Tibial nerve (tissue), 4 donors: Measurements from ENCODE around the gene SV2B.

Experiments used
- EP300 ChIP-seq, 2 donors: sonication (generic); formaldehyde crosslinking; IDR thresholded peaks; one replicate each; pipeline ENCODE4 v1.6.1; 2017; ENCODE audit warnings: antibody characterized with exemption in 2 of 2, mild to moderate bottlenecking in 1 of 2
- POLR2A ChIP-seq, 2 donors: fragments of 450-650 bp; IDR thresholded peaks; one replicate each; pipeline ENCODE4 v1.6.1; 2017; ENCODE audit warnings: antibody characterized with exemption in 2 of 2, mild to moderate bottlenecking in 2 of 2, moderate library complexity in 2 of 2
- TF ChIP-seq, protein P1 (sequence below), 5 experiments: fragments of 200-600 bp in 3 of 5; fragments of 450-650 bp in 2 of 5; sonication (generic) in 3 of 5; IDR thresholded peaks; one replicate each; pipeline ENCODE4 v1.5.1; 2016 to 2019; ENCODE audit warnings: antibody characterized with exemption in 5 of 5, mild to moderate bottlenecking in 3 of 5, moderate library complexity in 2 of 5

DNA sequence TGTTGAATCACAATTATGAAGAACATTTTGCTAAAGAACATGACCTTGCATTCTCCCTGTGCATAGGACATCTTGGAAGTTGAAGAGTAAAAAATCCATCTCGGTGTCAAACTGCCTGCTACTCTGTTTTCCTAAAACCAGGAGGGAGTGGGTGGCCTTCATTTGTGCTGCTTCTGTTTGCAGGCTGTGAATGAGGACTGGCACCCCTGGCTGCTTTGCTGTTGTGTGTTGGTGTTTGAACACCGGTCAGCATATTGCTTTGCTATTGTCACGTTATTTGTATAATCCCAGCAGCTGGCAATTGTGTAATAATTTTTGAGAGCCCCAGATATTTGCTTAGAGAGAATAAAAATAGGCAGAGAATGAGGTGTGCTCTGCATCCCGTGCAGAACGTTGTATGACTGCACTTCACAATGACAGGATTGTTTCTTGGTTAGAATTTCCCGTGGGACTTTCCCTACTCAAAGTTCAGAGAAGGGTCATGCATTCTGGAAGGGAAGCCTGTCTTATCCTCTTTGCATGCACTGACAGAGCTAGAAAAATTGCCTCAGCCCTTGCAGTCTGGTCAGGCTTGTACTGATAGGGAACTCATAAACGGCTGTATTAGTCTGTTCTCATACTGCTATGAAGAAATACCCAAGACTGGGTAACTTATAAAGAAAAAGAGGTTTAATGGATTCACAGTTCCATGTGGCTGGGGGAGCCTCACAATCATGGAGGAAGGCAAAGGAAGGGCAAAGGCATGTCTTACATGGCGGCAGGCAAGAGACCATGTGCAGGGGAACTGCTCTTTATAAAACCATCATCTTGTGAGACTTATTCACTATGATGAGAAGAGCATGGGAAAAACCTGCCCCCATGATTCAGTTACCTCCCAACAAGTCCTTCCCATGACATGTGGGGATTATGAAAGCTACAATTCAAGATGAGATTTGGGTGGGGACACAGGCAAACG, 16.3 kb downstream of the SV2B start:
- TF ChIP-seq, protein P1, sequence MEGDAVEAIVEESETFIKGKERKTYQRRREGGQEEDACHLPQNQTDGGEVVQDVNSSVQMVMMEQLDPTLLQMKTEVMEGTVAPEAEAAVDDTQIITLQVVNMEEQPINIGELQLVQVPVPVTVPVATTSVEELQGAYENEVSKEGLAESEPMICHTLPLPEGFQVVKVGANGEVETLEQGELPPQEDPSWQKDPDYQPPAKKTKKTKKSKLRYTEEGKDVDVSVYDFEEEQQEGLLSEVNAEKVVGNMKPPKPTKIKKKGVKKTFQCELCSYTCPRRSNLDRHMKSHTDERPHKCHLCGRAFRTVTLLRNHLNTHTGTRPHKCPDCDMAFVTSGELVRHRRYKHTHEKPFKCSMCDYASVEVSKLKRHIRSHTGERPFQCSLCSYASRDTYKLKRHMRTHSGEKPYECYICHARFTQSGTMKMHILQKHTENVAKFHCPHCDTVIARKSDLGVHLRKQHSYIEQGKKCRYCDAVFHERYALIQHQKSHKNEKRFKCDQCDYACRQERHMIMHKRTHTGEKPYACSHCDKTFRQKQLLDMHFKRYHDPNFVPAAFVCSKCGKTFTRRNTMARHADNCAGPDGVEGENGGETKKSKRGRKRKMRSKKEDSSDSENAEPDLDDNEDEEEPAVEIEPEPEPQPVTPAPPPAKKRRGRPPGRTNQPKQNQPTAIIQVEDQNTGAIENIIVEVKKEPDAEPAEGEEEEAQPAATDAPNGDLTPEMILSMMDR (IDR thresholded peaks at IDR 0.05): no peak
- no peak for TF ChIP-seq POLR2A (IDR thresholded peaks at IDR 0.05)
- no peak for TF ChIP-seq EP300 (IDR thresholded peaks at IDR 0.05)
